GM13976 (cell line): ENCODE measurements around the gene MYO1A.

Experiments used
- DNase-seq: peaks from one replicate; pipeline ENCODE4 v3.0.0; 2012; ENCODE audit warnings: low spot score
- in situ Hi-C: fragments of 300-500 bp; cut with MboI; formaldehyde crosslinking; loops from one replicate; pipeline ENCODE4 v1.12.0; 2022; ENCODE audit warnings: low sequenced_read_pairs, mixed read lengths, inconsistent platforms; ENCODE audit not compliant: unreplicated experiment
- TF ChIP-seq, protein P1 (sequence below): IDR thresholded peaks from 2 replicates; pipeline ENCODE4 v1.5.1; 2012; ENCODE audit warnings: borderline replicate concordance, mild to moderate bottlenecking; ENCODE audit not compliant: insufficient read depth; ENCODE audit errors: extremely low read depth, missing control alignments, control extremely low read depth

The MYO1A gene

DNA sequence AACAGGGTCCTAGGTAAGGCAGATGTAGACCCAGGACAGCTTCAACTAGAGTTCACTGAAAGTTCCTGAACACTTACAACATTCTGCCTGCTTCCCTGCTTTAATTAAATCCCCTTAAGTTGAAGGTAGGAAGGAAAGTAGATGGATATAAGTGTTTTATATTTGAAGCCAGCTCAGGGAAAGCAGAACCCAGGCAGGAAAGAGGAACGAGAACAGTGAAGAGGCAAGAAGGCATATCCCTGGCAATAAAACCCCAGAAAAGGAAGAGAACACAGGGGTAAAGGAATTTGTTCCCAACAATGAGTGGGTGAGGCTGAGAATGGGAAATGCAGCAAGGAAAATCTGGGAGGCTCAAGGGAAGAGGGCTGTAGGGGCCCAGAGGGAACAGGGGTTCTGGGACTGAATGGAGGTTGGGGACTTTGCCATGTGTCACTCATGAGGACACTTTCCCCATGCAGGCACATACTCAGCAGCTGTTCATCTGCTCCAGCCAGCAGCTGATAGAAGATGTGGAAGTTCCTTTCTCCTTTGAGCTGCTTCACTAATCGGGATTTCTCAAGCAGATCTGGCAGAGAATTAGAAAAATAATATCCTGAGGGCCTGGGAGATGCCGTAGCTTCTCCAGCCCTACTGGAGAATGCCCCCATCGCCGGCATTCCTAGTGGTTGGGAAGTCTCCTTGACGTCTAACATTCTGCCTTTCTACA, 3.7 kb downstream of the MYO1A start:
- no peak for DNase-seq
- in situ Hi-C loops = no loop called here
- TF ChIP-seq, protein P1, sequence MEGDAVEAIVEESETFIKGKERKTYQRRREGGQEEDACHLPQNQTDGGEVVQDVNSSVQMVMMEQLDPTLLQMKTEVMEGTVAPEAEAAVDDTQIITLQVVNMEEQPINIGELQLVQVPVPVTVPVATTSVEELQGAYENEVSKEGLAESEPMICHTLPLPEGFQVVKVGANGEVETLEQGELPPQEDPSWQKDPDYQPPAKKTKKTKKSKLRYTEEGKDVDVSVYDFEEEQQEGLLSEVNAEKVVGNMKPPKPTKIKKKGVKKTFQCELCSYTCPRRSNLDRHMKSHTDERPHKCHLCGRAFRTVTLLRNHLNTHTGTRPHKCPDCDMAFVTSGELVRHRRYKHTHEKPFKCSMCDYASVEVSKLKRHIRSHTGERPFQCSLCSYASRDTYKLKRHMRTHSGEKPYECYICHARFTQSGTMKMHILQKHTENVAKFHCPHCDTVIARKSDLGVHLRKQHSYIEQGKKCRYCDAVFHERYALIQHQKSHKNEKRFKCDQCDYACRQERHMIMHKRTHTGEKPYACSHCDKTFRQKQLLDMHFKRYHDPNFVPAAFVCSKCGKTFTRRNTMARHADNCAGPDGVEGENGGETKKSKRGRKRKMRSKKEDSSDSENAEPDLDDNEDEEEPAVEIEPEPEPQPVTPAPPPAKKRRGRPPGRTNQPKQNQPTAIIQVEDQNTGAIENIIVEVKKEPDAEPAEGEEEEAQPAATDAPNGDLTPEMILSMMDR = no peak

DNA sequence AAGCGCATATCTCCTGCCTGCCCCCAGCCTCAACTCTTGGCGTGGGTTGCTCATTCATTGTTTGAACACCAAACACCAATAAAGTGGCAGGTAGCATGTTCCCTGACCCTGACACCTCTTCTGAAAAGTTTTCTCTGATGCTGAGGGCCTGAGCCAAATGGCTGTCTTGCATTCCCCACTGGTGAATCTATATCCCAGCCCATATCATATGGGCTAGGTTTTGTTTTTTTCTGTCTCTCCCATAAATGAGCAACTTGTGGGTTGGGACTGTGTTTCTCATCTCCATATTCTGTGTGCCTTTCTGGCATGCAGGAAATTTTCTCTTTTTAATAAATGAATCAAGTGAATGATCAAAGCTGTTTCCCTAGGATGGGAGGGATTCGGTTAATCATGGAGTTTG, 5.0 kb downstream of the MYO1A start:
- DNase-seq = no peak
- TF ChIP-seq, protein P1 = no peak
- in situ Hi-C loops = no loop called here

DNA sequence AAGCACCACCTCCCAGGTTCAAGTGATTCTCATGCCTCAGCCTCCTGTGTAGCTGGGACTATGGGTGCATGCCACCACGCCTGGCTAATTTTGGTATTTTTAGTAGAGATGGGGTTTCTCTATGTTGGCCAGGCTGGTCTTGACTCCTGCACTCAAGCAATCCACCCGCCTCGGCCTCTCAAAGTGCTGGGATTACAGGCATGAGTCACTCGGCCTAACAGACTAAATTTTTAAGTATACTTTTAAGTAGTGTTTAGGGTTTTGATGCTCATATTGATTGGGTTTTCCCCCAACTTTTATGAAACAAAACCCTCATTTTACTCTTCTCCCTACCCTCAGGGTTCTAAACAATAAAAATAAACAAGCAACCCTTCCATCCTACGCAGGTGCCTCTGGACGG, 5.5 kb downstream of the MYO1A start:
- TF ChIP-seq, protein P1 = no peak
- in situ Hi-C loops = no loop called here
- DNase-seq = no peak

DNA sequence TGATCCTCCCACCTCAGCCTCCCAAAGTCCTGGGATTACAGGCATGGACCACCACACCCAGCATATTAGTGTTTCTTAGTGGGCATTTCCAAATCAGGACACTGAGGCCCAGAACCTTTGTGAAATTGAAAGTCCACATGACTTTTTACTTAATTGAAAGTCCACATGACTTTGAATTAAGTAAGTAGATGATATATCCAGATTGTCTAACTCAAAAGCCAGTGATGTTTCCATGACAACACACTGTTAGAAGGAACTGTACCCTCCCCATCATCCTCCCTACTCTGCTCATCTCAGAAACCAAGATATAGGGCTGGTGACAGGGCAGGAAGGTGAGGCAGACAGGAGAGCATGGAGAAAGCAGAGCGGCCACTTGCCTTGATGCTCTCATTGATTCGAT, 7.2 kb downstream of the MYO1A start:
- in situ Hi-C loops = no loop called here
- TF ChIP-seq, protein P1 = no peak
- DNase-seq = no peak

DNA sequence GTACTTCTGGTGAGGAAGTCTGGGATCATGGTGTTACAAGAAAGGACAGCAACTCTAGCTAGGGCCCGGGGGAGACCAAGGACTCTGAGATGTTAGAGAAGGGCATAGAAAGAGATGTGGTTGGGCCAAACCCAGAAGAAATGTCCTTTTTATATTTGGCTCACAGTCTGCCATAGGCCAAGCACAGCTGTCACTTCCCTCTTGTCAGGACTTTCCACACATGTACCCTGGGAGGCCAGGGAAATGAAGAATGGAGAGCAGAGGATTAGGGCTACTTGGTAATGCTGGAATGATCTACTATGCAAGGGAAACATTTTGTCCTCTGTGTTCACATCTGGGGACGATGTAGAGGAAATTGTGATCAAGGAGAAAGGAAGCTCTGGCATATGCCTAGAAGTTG, 9.2 kb downstream of the MYO1A start:
- no peak for DNase-seq
- TF ChIP-seq, protein P1 = no peak
- in situ Hi-C loops = no loop called here

DNA sequence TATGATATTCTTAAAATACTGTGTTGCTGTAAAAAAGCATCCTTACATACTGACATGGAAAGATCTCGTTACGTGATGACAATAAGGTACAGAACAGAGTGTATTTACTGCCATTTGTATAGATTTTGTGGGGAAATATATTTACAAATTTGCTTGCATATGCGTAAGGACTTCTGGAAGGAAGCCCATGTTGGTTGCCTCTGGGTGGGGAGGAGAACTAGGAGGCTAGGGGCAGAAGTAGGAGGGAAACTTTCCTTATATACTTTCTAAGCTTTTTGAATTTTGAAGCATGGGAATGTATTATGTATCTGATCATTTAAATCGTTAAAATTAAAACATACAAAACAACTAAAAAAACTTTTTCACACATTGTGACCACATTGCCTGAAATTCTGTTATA, 9.7 kb downstream of the MYO1A start:
- TF ChIP-seq, protein P1 = no peak
- no peak for DNase-seq
- in situ Hi-C loops = no loop called here
